Loucy (cell line): ENCODE data around the gene RNF126.

ENCODE experiments used
- EZH2phosphoT487 ChIP-seq: fragments of 200-600 bp; IDR thresholded peaks from 2 replicates; pipeline ENCODE4 v1.6.1; 2018; ENCODE audit warnings: antibody characterized with exemption, mild to moderate bottlenecking, moderate library complexity, borderline replicate concordance
- TF ChIP-seq, protein P1 (sequence below): fragments of 200-600 bp; sonication (generic); conservative IDR thresholded peaks from 2 replicates; pipeline ENCODE4 v1.5.1; 2014; ENCODE audit warnings: mild to moderate bottlenecking, antibody characterized with exemption, low read length

- TF ChIP-seq, protein P1, sequence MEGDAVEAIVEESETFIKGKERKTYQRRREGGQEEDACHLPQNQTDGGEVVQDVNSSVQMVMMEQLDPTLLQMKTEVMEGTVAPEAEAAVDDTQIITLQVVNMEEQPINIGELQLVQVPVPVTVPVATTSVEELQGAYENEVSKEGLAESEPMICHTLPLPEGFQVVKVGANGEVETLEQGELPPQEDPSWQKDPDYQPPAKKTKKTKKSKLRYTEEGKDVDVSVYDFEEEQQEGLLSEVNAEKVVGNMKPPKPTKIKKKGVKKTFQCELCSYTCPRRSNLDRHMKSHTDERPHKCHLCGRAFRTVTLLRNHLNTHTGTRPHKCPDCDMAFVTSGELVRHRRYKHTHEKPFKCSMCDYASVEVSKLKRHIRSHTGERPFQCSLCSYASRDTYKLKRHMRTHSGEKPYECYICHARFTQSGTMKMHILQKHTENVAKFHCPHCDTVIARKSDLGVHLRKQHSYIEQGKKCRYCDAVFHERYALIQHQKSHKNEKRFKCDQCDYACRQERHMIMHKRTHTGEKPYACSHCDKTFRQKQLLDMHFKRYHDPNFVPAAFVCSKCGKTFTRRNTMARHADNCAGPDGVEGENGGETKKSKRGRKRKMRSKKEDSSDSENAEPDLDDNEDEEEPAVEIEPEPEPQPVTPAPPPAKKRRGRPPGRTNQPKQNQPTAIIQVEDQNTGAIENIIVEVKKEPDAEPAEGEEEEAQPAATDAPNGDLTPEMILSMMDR: no peak
- no peak for TF ChIP-seq EZH2phosphoT487
Measured at GRCh38 chr19:618674-619285, 44.2 kb downstream of the RNF126 start.
